HG03066 (cell line): Measurements from ENCODE around the gene LRRN2.
"Not testable (repeated sequence)": the region's sequence is repeated elsewhere in the genome, so short reads cannot be mapped to it uniquely, and the experiment has no call there.

ENCODE experiments used
- ATAC-seq: cut with Tn5 transposase; IDR thresholded peaks from one replicate; pipeline ENCODE4 v1.9.1; 2021; ENCODE audit warnings: low read depth; ENCODE audit not compliant: unreplicated experiment

The LRRN2 gene

GRCh38 chr1:204692841-204693356 is 7.4 kb upstream of the LRRN2 start:
- ATAC-seq = no peak

- ATAC-seq = no peak
These were observed 6.8 kb upstream of the LRRN2 start for GRCh38 chr1:204692325-204692840.

GRCh38 chr1:204691328-204691730 is 5.8 kb upstream of the LRRN2 start:
- ATAC-seq = not testable (repeated sequence)

- no peak for ATAC-seq
These were observed 3.2 kb upstream of the LRRN2 start for GRCh38 chr1:204688776-204689175.

- ATAC-seq = no peak
These were observed 2.5 kb upstream of the LRRN2 start for GRCh38 chr1:204688007-204688406.

GRCh38 chr1:204684571-204685235 is 835 bp downstream of the LRRN2 start:
- ATAC-seq = no peak

GRCh38 chr1:204684206-204684570 is 1.4 kb downstream of the LRRN2 start:
- ATAC-seq = no peak

- no peak for ATAC-seq
These were observed 2.0 kb downstream of the LRRN2 start for GRCh38 chr1:204683284-204684205.

- ATAC-seq = no peak
These were observed 5.1 kb downstream of the LRRN2 start for GRCh38 chr1:204680461-204680860.

- no peak for ATAC-seq
These were observed 5.5 kb downstream of the LRRN2 start for GRCh38 chr1:204680051-204680450.

GRCh38 chr1:204678721-204679475 is 6.6 kb downstream of the LRRN2 start:
- ATAC-seq = no peak

GRCh38 chr1:204677864-204678263 is 7.7 kb downstream of the LRRN2 start:
- no peak for ATAC-seq

GRCh38 chr1:204676043-204676442 is 9.5 kb downstream of the LRRN2 start:
- ATAC-seq = no peak

GRCh38 chr1:204673909-204674649 is 11.5 kb downstream of the LRRN2 start:
- no peak for ATAC-seq

GRCh38 chr1:204673209-204673608 is 12.3 kb downstream of the LRRN2 start:
- ATAC-seq = no peak

- ATAC-seq = no peak
These were observed 12.9 kb downstream of the LRRN2 start for GRCh38 chr1:204672482-204673121.

GRCh38 chr1:204672069-204672468 is 13.5 kb downstream of the LRRN2 start:
- no peak for ATAC-seq

- ATAC-seq = no peak
These were observed 15.2 kb downstream of the LRRN2 start for GRCh38 chr1:204670152-204670927.

GRCh38 chr1:204669579-204669978 is 16.0 kb downstream of the LRRN2 start:
- ATAC-seq = no peak
